GM12878 (cell line): ENCODE results near the gene PRKCI. TPM values are rescaled to one million over a fixed set of nuclear protein-coding genes. Genes with fewer than 3 reads are reported as not detected.
A peak's percentile ranks its signal among the peaks of the same experiment; 100 is the strongest.

Experiments
- ATAC-seq: fragments of 200-7000 bp; cut with Tn5 transposase; 3 replicates; pipeline ENCODE4 v1.9.1; 2020; ENCODE audit warnings: mild to moderate bottlenecking, moderate library complexity
- BruUV-seq: library from RNA; stranded (reverse); fragments of 400-500 nt; replicated peaks from 2 replicates; lab custom pipeline; 2021; lab: Mats Ljungman, UMichigan
- CTCF ChIA-PET: fragments of 300-600 bp; sonication (Branson Sonifier 250); formaldehyde crosslinking; extraction: SDS; loops from one replicate; lab custom pipeline; 2021; ENCODE audit warnings: inconsistent platforms; lab: Yijun Ruan, JAX
- POLR2A ChIA-PET: fragments of 350-600 bp; formaldehyde crosslinking; extraction: SDS; loops from one replicate; lab custom pipeline; 2021; ENCODE audit warnings: inconsistent platforms; lab: Charles Lee
- RAD21 ChIA-PET: fragments of 300-600 bp; sonication (Branson Sonifier 250); formaldehyde crosslinking; loops from one replicate; lab custom pipeline; 2023; ENCODE audit warnings: antibody characterized with exemption; ENCODE audit not compliant: unreplicated experiment; lab: Charles Lee
- SMC1A ChIA-PET: fragments of 300-600 bp; sonication (Branson Sonifier 250); formaldehyde crosslinking; loops from one replicate; lab custom pipeline; 2023; ENCODE audit not compliant: unreplicated experiment, uncharacterized antibody; lab: Charles Lee
- DNase-seq: peaks from one replicate; pipeline ENCODE4 v3.0.0-alpha.2; 2011; ENCODE audit warnings: low read depth, low spot score
- FAIRE-seq: peaks from 3 replicates; lab custom pipeline; 2011; peaks lifted over from hg19 to GRCh38; lab: Jason Lieb, UNC
- H2AFZ ChIP-seq: 2 replicates; pipeline ENCODE4 v1.6.0; 2011; ENCODE audit warnings: low read depth, low read length, control low read depth; ENCODE audit not compliant: control insufficient read depth
- H3K27ac ChIP-seq: 2 replicates; pipeline ENCODE4 v1.5.1; 2011; ENCODE audit warnings: control low read depth; ENCODE audit not compliant: control insufficient read depth, insufficient read depth
- H3K27me3 ChIP-seq, 2 experiments: replicated peaks in 1 of 2; 2 replicates each; pipeline versions ENCODE4 v1.6.0 to v1.6.1; 2011; ENCODE audit warnings: low read length in 1 of 2; ENCODE audit not compliant: control insufficient read depth in 2 of 2, insufficient read depth in 2 of 2
- H3K36me3 ChIP-seq, 2 experiments: 2 replicates each; pipeline ENCODE4 v1.5.1; 2011; ENCODE audit warnings: low read length in 1 of 2; ENCODE audit not compliant: control insufficient read depth in 2 of 2, insufficient read depth in 2 of 2
- H3K4me1 ChIP-seq: 2 replicates; pipeline ENCODE4 v1.6.1; 2011; ENCODE audit warnings: mild to moderate bottlenecking, low read length, moderate library complexity, mixed read lengths; ENCODE audit not compliant: control insufficient read depth, insufficient read depth
- H3K4me2 ChIP-seq: 2 replicates; pipeline ENCODE4 v1.6.0; 2011; ENCODE audit warnings: control low read depth; ENCODE audit not compliant: control insufficient read depth, insufficient read depth
- H3K4me3 ChIP-seq: fragments of 200-600 bp; sonication (generic); 2 replicates; pipeline ENCODE4 v1.5.1; 2016
- H3K79me2 ChIP-seq: 2 replicates; pipeline ENCODE4 v1.6.0; 2011; ENCODE audit warnings: low read length; ENCODE audit not compliant: control insufficient read depth, insufficient read depth
- H3K9ac ChIP-seq: 2 replicates; pipeline ENCODE4 v1.8.0; 2011; ENCODE audit warnings: low read length, control low read depth, mixed read lengths; ENCODE audit not compliant: control insufficient read depth, insufficient read depth
- H3K9me3 ChIP-seq: replicated peaks from 3 replicates; pipeline ENCODE4 v1.5.1; 2011; ENCODE audit warnings: mild to moderate bottlenecking, low read length; ENCODE audit not compliant: control insufficient read depth, insufficient read depth
- H4K20me1 ChIP-seq: 2 replicates; pipeline ENCODE4 v1.6.0; 2011; ENCODE audit not compliant: control insufficient read depth, insufficient read depth
- BCL3 ChIP-seq: IDR thresholded peaks from 2 replicates; pipeline ENCODE4 v1.6.1; 2011; ENCODE audit warnings: borderline replicate concordance, low read depth, mild to moderate bottlenecking, moderate library complexity, low read length; ENCODE audit not compliant: insufficient read depth, poor library complexity, severe bottlenecking
- CTCF ChIP-seq, 3 experiments: IDR thresholded peaks in 2 of 3; conservative IDR thresholded peaks in 1 of 3; 2 replicates each; pipeline ENCODE4 v1.5.1; 2011; ENCODE audit warnings: low read depth in 3 of 3, low read length in 3 of 3, mild to moderate bottlenecking in 3 of 3, control low read depth in 2 of 3, moderate library complexity in 2 of 3, inconsistent platforms in 1 of 3, mixed read lengths in 1 of 3; ENCODE audit not compliant: control insufficient read depth in 2 of 3, insufficient read depth in 1 of 3; ENCODE audit errors: extremely low read depth in 1 of 3
- E4F1 ChIP-seq: fragments of 450-650 bp; IDR thresholded peaks from 2 replicates; pipeline ENCODE4 v1.6.1; 2018; ENCODE audit warnings: borderline replicate concordance, mild to moderate bottlenecking; ENCODE audit not compliant: partially characterized antibody
- ETV6 ChIP-seq, 2 experiments: fragments of 450-650 bp in 1 of 2; IDR thresholded peaks in 1 of 2; conservative IDR thresholded peaks in 1 of 2; 2 replicates each; pipeline ENCODE4 v1.6.1; 2014; ENCODE audit warnings: antibody characterized with exemption in 1 of 2, borderline replicate concordance in 1 of 2, low read depth in 1 of 2, mild to moderate bottlenecking in 1 of 2, moderate library complexity in 1 of 2
- FOS ChIP-seq: IDR thresholded peaks from 3 replicates; pipeline ENCODE4 v1.6.1; 2011; ENCODE audit warnings: borderline replicate concordance; ENCODE audit not compliant: insufficient read length; ENCODE audit errors: extremely low read depth
- JUNB ChIP-seq: IDR thresholded peaks from 2 replicates; pipeline ENCODE4 v1.6.1; 2016; ENCODE audit warnings: antibody characterized with exemption, mild to moderate bottlenecking
- SIX5 ChIP-seq: IDR thresholded peaks from 2 replicates; pipeline ENCODE4 v1.6.1; 2011; ENCODE audit warnings: mild to moderate bottlenecking, low read depth, low read length, moderate library complexity; ENCODE audit not compliant: severe bottlenecking
- SMARCA5 ChIP-seq: fragments of 450-650 bp; IDR thresholded peaks from 2 replicates; pipeline ENCODE4 v1.6.1; 2017; ENCODE audit warnings: mild to moderate bottlenecking
- ZBED1 ChIP-seq: IDR thresholded peaks from 2 replicates; pipeline ENCODE4 v1.6.1; 2016; ENCODE audit warnings: borderline replicate concordance
- ZNF687 ChIP-seq: fragments of 450-650 bp; IDR thresholded peaks from 2 replicates; pipeline ENCODE4 v1.6.1; 2017; ENCODE audit warnings: mild to moderate bottlenecking, moderate library complexity
- WGBS: methylation state at CpG from one replicate; pipeline ENCODE4 v1.1.6; 2016; ENCODE audit warnings: low lambda C conversion rate; ENCODE audit not compliant: insufficient replicate concordance, insufficient coverage; ENCODE audit errors: missing lambda C conversion rate; 5-methylcytosine and 5-hydroxymethylcytosine counted together
- in situ Hi-C: fragments of 300-500 bp; cut with MboI; formaldehyde crosslinking; loops from 9 replicates; pipeline ENCODE4 v1.14.3; 2018; ENCODE audit warnings: mixed read lengths
- intact Hi-C: fragments of 100-400 bp; cut with micrococcal nuclease; formaldehyde crosslinking; loops from one replicate; pipeline ENCODE4 v1.14.2; 2022; ENCODE audit not compliant: unreplicated experiment
- polyA plus RNA-seq, 11 experiments: library from polyadenylated mRNA; depleted of rRNA in 4 of 11; unstranded in 6 of 11; stranded (reverse) in 5 of 11; fragments of >200 nt; fragmentation: Nextera tagmentation in 4 of 11; fragmentation: Illumina TruSeq in 1 of 11; extraction: Ambion mirVana in 4 of 11; extraction: Trizol in 1 of 11; gene quantifications; 1 replicate in 1 of 11; 2 replicates in 10 of 11; pipeline versions ENCODE4 v1.2.1 to v1.2.3, GENCODE V29; 2011 to 2016; ENCODE audit warnings: inconsistent platforms in 2 of 11, missing spikeins in 2 of 11, low read depth in 1 of 11
- total RNA-seq, 4 experiments: library from RNA; depleted of rRNA in 3 of 4; stranded (reverse); fragments of >200 nt in 3 of 4; fragmentation: Illumina TruSeq in 1 of 4; extraction: Trizol in 1 of 4; gene quantifications; 2 replicates each; pipeline versions ENCODE4 v1.2.1 to v1.2.3, GENCODE V29; 2013 to 2021

Gene PRKCI
- total and polyA plus RNA-seq, 10 of the 15 experiments (the other 5 are each of a cell fraction or from before 2014, with no cell fraction given): 3.5 to 15.4 (median 11.8) TPM

GRCh38 chr3:170222647-170223541, 670 bp downstream of the PRKCI start:
- Histone ChIP-seq H3K9me3 (no peaks in the 10 kb centered on the region), H3K4me1 (no peaks in the 10 kb centered on the region), H4K20me1 (no peaks in the 10 kb centered on the region), H3K9ac (peak overlapping the region; percentile 97), H3K4me3 (peak overlapping the region; percentile 92), H3K4me2 (peak overlapping the region; percentile 90), H3K27me3 (no peaks in the 10 kb centered on the region), H3K27ac (peak overlapping the region; percentile 97), H3K79me2 (peaks cover 14% of the 10 kb centered on the region), H2AFZ (peak overlapping the region; percentile 100), H3K36me3 (no peaks in the 10 kb centered on the region)
- ATAC-seq (peak; percentile 58), DNase-seq (no peak), FAIRE-seq (peak; percentile 91)
- BruUV-seq: TSS peak; percentile 59
- RAD21 ChIA-PET: interaction anchor here (0.6 to 1.4 kb wide), 3 partner anchors 35 to 158 kb away, joined by 3 to 5 read pairs (median 4); no protein-coding TSS in a partner anchor
- intact Hi-C loops: loop anchor here (5.0 kb wide), 1 partner anchor 34 kb away; no protein-coding TSS in a partner anchor
- CTCF ChIA-PET: interaction anchor here (0.8 kb wide), 1 partner anchor 35 kb away, joined by 3 read pairs; no protein-coding TSS in a partner anchor
- 3% methylated on average over 22 of the region's 42 CpGs for WGBS
- SMC1A ChIA-PET: interaction anchor here (1.1 to 1.6 kb wide), 5 partner anchors 10 to 69 kb away, joined by 3 to 4 read pairs (median 3); no protein-coding TSS in a partner anchor
- in situ Hi-C loops: no loop called here
- POLR2A ChIA-PET: interaction anchor here (0.5 to 1.6 kb wide), 4 partner anchors 11 to 459 kb away, joined by 3 to 4 read pairs (median 4); no protein-coding TSS in a partner anchor
- peak in 2 of 3 experiments; percentile 16 to 25; a peak in 1 of 6 replicates for TF ChIP-seq CTCF (IDR thresholded peaks at IDR 0.05 in 2 of 3, conservative IDR thresholded peaks at IDR 0.05 in 1 of 3; ENCODE audit: control insufficient read depth in 2 of 3, extremely low read depth in 1 of 3, insufficient read depth in 1 of 3, low read depth in 3 of 3, low read length in 3 of 3)
- no peak for TF ChIP-seq E4F1
- TF ChIP-seq SMARCA5: 0 out of 2 replicates have a peak, but pooled peaks have one; percentile 7
- TF ChIP-seq ZBED1: no peak
- TF ChIP-seq SIX5: no peak
- no peak for TF ChIP-seq BCL3
- no peak for TF ChIP-seq JUNB
- no peak for TF ChIP-seq ETV6 (conservative IDR thresholded peaks at IDR 0.05 in 1 of 2, IDR thresholded peaks at IDR 0.05 in 1 of 2; ENCODE audit: borderline replicate concordance in 1 of 2, low read depth in 1 of 2)
- TF ChIP-seq FOS: no peak
- TF ChIP-seq ZNF687: no peak
